B cell (primary cell): ENCODE results near the gene AIG1.

Experiments
- EZH2 ChIP-seq: IDR thresholded peaks from 2 replicates; pipeline ENCODE4 v1.6.1; 2012; ENCODE audit warnings: borderline replicate concordance, low read depth, mild to moderate bottlenecking, moderate library complexity, low read length; ENCODE audit not compliant: insufficient read depth, poor library complexity, severe bottlenecking
- TF ChIP-seq, protein P1 (sequence below): fragments of 200-600 bp; IDR thresholded peaks from one replicate; pipeline ENCODE4 v1.8.0; 2022; ENCODE audit warnings: antibody characterized with exemption, mild to moderate bottlenecking

GRCh38 chr6:143058987-143059386, 1.7 kb upstream of the AIG1 start:
- TF ChIP-seq, protein P1, sequence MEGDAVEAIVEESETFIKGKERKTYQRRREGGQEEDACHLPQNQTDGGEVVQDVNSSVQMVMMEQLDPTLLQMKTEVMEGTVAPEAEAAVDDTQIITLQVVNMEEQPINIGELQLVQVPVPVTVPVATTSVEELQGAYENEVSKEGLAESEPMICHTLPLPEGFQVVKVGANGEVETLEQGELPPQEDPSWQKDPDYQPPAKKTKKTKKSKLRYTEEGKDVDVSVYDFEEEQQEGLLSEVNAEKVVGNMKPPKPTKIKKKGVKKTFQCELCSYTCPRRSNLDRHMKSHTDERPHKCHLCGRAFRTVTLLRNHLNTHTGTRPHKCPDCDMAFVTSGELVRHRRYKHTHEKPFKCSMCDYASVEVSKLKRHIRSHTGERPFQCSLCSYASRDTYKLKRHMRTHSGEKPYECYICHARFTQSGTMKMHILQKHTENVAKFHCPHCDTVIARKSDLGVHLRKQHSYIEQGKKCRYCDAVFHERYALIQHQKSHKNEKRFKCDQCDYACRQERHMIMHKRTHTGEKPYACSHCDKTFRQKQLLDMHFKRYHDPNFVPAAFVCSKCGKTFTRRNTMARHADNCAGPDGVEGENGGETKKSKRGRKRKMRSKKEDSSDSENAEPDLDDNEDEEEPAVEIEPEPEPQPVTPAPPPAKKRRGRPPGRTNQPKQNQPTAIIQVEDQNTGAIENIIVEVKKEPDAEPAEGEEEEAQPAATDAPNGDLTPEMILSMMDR = no peak
- no peak for TF ChIP-seq EZH2
